Tibial artery (tissue), 4 donors: ENCODE data around the gene TAC4.
A peak's percentile ranks its signal among the peaks of the same experiment; 100 is the strongest.

Source experiments
- DNase-seq, 2 donors: peaks; one replicate each; pipeline ENCODE4 v3.0.0-alpha.2; 2019
- H3K27ac ChIP-seq, 2 donors: fragments of 200-600 bp; sonication (generic) in 1 of 2; 1 replicate in 1 of 2; 2 replicates in 1 of 2; pipeline ENCODE4 v1.5.1; 2018 to 2019; ENCODE audit warnings: mild to moderate bottlenecking in 1 of 2
- H3K27me3 ChIP-seq, 2 donors: fragments of 200-600 bp; sonication (generic) in 1 of 2; one replicate each; pipeline versions ENCODE4 v1.5.1 to v1.6.0; 2016 to 2019
- H3K36me3 ChIP-seq, 3 donors: fragments of 200-600 bp; sonication (generic) in 2 of 3; one replicate each; pipeline ENCODE4 v1.5.1; 2016 to 2019; ENCODE audit warnings: mild to moderate bottlenecking in 2 of 3
- H3K4me1 ChIP-seq, 4 donors: fragments of 200-600 bp; sonication (generic) in 2 of 4; 1 replicate in 3 of 4; 2 replicates in 1 of 4; pipeline ENCODE4 v1.5.1; 2016 to 2019
- H3K4me3 ChIP-seq, 2 donors: fragments of 200-600 bp; sonication (generic) in 1 of 2; 1 replicate in 1 of 2; 2 replicates in 1 of 2; pipeline ENCODE4 v1.5.1; 2018 to 2019; ENCODE audit warnings: mild to moderate bottlenecking in 2 of 2
- H3K9me3 ChIP-seq, 3 donors: fragments of 200-600 bp; sonication (generic) in 1 of 3; one replicate each; pipeline ENCODE4 v1.5.1; 2016 to 2019
- intact Hi-C: fragments of 100-400 bp; cut with DNase I; formaldehyde crosslinking; loops from one replicate; pipeline ENCODE4 v1.15.0; 2023; ENCODE audit warnings: low total_unique reads
- TF ChIP-seq, protein P1 (sequence below), 2 experiments: fragments of 200-600 bp in 1 of 2; fragments of 450-650 bp in 1 of 2; IDR thresholded peaks; one replicate each; pipeline ENCODE4 v1.5.1; 2017 to 2019; ENCODE audit warnings: antibody characterized with exemption in 2 of 2, mild to moderate bottlenecking in 1 of 2, moderate library complexity in 1 of 2

The TAC4 gene

DNA sequence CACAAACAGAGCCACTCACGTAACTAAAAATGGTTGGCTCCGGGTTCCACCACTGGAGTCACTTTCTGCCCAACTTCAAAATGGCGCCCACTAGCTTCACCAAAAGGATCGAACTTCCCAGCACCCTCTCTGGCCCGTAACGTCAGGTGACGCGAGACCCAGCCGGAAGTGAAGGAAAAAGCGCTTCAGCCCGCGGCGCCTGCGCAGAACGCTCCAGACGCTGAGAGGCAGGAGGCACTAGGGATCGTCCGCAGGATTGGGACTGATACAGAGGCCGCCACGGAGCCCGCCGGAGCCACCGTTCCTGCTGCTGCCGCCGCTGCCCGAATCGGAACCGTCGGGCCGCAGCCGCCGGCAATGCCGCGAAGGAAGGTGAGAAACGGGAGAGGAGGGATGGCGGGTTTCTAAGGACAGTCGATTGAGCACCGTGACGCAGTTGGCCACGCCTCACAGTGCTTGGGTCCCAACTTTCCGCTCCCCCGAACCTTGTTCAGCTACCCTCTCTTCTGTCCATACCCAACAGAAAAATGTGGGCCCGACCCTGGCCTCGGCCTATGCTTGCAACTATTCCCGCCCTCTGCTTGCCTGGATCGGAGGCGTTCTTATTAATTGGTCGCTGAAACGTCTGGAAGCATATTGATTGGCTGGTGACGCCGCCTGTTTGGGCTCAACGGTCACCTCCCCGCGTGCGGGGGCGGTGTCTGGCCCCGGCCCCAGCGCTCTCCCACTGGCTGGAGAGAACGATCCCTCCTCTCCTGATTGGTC is 59.2 kb downstream of the TAC4 start, which contains the start of gene KAT7:
TSS of gene KAT7 (plus strand) at position 204 of the 765 bp plus-strand sequence. CDS start at position 358, 154 bp downstream.
- intact Hi-C loops = no loop called here
- Histone ChIP-seq H3K27ac (peak within 1 kb of the TSS; percentile 93 to 94), H3K9me3 (no peaks in the 10 kb centered on the region), H3K4me3 (peak within 1 kb of the TSS; percentile 71 to 76), H3K27me3 (no peaks in the 10 kb centered on the region), H3K4me1 (peaks cover 0 to 63% (median 46%) of the 10 kb centered on the region in 4 donors), H3K36me3 (peaks cover 6 to 21% (median 19%) of the 10 kb centered on the region in 3 donors)
- TF ChIP-seq, protein P1, sequence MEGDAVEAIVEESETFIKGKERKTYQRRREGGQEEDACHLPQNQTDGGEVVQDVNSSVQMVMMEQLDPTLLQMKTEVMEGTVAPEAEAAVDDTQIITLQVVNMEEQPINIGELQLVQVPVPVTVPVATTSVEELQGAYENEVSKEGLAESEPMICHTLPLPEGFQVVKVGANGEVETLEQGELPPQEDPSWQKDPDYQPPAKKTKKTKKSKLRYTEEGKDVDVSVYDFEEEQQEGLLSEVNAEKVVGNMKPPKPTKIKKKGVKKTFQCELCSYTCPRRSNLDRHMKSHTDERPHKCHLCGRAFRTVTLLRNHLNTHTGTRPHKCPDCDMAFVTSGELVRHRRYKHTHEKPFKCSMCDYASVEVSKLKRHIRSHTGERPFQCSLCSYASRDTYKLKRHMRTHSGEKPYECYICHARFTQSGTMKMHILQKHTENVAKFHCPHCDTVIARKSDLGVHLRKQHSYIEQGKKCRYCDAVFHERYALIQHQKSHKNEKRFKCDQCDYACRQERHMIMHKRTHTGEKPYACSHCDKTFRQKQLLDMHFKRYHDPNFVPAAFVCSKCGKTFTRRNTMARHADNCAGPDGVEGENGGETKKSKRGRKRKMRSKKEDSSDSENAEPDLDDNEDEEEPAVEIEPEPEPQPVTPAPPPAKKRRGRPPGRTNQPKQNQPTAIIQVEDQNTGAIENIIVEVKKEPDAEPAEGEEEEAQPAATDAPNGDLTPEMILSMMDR (IDR thresholded peaks at IDR 0.05) = no peak
- peak; percentile 99 to 100 for DNase-seq
